ENCODE measurements around the gene CDAN1.
A peak's percentile ranks its signal among the peaks of the same experiment; 100 is the strongest.
"Not testable (repeated sequence)": the region's sequence is repeated elsewhere in the genome, so short reads cannot be mapped to it uniquely, and the experiment has no call there.

CDAN1 gene

DNA sequence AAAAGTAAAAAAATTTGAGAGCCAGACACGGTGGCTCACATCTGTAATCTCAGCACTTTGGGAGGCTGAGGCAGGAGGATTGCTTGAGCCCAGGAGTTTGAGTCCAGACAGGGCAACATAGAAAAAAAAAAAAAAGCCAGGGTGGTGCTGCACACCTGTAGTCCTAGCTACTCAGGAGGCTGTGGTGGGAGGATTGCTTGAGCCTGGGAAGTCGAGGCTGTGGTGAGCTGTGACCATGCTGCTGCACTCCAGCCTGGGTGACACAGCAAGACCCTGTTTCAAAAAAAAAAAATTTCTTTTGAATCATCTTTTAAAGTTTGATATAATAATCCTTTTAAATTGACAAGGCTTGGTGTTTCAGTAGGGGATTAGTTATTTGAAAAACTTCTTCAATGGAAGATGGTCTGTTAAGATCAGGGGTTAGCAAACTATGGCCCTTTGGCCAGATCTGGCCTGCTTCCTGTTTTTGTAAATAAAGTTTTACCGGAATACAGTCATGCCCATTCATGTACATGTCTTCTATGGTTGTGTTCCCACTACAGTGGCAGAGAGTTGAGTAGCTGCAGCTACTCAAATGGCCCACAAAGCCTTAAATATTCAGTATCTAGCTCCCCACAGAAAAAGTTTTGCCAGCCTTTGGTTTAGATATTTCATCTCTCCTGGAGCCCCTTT lies 28.9 kb downstream of the CDAN1 start:
- no peak for DNase-seq

DNA sequence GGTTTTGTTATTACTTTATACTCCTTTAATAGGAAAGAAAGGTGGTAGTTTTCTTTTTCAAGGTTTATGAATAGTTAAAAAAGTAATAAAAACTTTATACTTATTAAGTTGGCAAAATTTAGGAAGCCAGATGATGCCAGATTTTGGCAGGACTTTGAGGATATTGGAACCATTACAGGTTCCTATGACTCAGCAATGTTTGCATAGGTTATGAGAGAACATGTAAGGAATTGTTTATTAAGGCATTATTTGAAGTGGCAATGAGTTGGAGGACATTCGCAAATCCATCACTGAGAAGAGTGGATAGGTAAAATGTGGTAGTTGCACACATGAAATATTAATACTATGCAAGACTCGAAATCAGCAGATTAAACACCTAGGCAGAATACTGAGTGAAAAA lies 29.9 kb downstream of the CDAN1 start:
- DNase-seq = no peak

DNA sequence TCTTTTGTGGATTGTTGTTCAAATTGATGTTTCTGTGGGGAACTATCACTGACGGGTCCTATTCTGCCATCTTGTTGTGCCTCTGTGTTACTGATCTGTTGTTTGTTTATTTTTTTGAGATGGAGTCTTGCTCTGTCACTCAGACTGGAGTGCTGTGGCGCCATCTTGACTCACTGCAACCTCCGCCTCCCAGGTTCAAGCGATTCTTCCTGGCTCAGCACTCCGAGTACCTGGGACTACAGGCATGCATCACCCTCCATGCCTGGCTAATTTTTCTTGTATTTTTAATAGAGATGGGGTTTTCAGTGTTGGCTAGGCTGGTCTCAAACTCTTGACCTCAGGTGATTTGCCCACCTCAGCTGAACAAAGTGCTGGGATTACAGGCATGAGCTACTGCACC lies 31.6 kb downstream of the CDAN1 start:
- DNase-seq = no peak

DNA sequence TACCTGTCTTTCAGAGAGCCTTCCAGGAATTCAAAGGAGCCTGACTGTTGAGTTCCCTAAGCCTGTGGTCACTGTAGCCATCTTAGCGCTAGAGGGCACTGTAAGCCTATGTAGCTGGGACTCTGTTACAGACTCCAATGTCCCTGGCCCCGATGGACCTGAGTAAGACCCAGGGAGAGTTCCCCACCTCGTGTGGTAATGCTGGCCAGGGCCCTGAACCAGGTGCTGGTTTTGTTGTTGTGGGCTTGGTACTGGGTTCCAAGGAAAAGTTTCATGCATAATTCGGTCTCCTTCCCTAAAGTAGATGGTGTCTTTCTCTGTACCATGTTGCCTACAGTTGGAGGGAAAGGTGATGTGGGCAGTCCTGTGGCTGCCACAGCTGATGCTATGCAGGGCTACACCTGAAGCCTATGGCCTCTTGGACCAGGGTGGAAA lies 32.4 kb downstream of the CDAN1 start:
- peak; percentile 7 for DNase-seq

DNA sequence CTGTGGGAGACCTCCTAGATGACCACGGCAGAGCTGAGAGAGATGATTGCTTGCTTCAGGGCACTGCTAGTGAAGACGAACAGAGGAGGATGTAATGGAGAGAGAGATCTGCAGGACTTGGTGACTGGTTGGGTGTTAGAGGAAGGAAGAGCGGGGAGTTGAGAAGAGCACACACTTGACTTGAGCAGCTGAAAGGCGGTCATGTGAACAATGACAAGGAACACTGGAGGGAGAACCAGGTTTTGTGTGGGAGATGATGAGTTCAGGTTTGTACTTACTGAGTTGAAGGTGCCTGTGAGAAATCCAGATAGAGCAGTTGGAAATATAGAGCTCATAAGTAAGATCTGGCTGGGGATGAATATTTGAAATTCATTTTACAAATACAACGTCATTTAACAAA lies 40.3 kb downstream of the CDAN1 start:
- DNase-seq = no peak

DNA sequence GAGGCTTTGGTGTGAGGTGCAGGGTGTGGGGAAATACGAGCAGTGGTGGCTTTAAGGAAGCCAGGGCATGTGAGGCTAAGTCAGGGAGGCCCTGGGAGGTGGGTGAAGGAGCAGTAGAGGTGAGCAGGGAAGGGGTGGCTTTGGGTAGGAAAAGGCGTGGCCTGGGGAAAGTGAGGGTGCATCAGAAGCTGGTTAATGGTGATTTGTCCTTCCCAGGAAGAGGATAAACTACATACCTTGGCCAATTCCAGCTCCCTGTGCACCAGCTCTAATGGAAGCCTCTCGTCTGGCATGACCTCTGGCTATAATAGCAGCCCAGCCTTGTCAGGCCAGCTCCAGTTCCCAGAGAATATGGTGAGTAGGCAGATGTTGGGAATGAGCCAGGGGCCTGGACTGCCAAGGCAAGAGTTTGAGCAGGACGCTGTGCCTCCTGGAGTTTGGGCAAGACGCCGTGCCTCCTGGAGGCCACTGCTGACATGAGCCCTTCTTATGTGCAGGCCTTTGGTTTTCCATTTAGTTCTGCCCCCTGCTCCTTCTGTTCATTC lies 41.3 kb downstream of the CDAN1 start:
- DNase-seq = no peak

DNA sequence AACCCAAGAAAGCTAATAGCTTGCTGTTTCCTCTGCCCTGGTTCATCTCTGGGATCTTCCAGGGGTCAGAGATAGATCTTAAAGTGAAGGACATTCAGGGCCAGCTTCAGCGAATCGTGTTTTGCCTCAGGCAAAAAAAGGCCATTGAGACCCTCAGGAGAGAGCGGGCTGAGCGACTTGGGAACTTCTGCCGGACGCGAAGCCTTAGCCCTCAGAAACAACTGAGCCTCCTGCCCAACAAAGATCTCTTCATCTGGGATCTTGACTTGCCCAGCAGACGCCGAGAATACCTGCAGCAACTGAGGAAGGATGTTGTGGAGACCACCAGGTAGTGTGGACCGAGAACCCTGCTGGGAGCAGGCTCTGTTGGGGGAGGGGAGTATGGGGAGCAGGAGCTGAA lies 42.5 kb downstream of the CDAN1 start:
- no peak for DNase-seq

DNA sequence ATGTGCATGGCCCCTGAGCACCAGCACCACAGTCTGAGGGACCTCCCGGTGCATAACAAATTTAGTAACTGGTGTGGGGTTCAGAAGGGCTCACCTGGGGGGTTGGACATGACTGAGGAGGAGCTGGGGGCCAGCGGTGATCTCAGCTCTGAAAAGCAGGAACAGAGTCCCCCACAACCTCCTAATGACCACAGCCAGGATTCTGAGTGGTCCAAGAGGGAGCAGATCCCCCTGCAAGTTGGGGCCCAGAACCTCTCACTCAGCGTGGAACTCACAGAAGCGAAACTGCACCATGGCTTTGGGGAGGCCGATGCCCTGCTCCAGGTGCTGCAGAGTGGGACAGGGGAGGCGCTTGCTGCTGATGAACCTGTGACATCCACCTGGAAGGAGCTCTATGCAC lies 43.0 kb downstream of the CDAN1 start:
- DNase-seq = no peak

DNA sequence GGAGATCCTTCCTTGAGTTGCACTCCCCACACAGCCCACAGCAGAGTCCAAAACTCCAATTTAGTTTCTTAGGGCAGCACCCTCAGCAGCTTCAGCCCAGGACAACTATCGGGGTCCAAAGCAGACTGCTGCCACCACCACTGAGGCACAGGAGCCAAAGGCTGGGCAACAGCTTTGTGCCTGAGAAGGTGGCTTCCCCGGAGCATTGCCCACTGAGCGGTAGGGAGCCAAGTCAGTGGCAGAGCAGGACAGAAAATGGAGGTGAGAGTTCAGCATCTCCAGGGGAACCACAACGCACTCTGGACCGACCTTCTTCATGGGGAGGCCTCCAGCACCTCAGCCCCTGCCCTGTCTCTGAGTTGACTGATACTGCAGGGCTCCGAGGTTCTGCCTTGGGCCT lies 43.4 kb downstream of the CDAN1 start:
- DNase-seq = no peak

DNA sequence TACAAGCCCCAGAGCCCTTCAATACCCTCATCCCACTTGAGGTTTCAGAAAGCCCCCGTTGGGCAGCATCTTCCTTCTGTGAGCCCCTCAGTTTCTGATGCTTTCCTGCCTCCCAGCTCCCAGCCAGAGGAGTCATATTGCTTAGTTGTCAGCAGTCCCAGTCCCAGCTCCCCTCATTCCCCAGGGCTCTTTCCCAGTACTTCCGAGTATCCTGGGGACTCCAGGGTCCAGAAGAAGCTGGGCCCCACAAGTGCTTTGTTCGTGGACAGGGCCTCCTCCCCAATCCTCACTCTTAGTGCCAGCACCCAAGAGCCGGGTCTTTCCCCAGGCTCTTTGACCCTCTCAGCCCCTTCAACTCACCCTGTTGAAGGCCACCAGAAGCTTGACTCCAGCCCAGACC lies 43.9 kb downstream of the CDAN1 start:
- no peak for DNase-seq

DNA sequence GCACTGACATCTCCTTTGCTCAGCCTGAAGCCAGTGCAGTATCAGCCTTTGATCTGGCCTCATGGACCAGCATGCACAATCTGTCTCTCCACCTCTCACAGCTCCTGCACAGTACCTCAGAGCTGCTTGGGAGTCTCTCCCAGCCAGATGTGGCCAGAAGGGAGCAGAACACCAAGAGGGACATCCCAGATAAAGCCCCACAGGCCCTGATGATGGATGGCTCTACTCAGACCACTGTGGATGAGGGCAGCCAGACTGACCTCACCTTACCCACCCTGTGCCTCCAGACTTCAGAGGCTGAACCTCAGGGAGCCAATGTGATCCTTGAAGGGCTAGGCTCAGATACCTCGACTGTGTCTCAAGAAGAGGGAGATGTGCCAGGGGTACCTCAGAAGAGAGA lies 44.4 kb downstream of the CDAN1 start:
- DNase-seq = no peak

DNA sequence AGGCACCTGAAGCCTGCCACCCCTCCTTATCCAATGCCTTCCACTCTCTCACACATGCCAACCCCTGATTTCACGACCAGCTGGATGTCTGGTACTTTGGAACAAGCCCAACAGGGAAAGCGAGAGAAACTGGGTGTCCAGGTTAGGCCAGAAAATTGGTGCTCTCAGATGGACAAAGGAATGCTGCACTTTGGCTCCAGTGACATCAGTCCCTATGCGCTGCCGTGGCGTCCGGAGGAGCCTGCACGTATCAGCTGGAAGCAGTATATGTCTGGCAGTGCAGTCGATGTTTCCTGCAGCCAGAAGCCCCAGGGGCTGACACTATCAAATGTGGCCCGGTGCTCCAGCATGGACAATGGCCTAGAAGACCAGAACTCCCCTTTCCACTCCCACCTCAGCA lies 45.2 kb downstream of the CDAN1 start:
- no peak for DNase-seq

DNA sequence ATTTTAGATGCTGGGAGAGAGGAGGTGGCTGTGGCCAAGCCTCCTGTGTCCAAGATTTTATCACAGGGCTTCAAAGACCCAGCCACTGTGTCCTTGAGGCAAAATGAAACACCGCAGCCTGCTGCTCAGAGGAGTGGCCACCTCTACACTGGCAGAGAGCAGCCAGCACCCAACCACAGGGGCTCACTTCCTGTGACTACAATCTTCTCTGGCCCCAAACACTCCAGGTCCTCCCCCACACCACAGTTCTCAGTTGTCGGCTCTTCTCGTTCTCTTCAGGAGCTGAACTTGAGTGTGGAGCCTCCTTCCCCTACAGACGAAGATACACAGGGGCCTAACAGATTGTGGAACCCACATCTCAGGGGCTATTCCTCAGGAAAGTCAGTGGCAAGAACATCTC lies 45.6 kb downstream of the CDAN1 start:
- DNase-seq = no peak

DNA sequence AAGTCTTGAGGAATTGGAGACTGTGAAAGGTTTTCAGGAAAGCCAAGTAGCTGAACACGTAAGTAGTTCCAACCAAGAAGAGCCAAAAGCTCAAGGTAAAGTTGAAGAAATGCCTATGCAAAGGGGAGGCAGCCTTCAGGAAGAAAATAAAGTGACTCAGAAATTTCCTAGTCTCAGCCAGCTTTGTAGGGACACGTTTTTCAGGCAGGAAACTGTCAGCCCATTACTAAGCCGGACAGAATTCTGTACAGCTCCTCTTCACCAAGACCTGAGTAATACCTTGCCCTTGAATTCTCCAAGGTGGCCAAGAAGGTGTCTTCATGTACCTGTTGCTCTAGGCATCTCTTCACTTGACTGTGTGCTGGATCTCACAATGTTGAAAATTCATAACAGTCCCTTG lies 48.6 kb downstream of the CDAN1 start:
- no peak for DNase-seq

DNA sequence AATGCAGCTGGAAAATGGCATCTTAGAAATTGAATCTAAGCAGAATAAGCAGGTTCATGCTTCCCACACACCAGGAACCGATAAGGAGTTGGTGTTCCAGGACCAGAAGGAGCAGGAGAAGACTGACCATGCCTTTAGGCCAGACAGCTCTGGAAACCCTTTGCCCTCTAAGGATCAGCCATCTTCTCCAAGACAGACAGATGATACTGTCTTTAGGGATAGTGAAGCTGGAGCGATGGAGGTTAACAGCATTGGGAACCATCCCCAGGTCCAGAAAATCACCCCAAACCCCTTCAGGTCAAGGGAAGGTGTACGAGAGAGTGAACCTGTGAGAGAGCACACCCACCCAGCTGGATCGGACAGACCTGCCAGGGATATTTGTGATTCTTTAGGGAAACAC lies 49.2 kb downstream of the CDAN1 start:
- no peak for DNase-seq

DNA sequence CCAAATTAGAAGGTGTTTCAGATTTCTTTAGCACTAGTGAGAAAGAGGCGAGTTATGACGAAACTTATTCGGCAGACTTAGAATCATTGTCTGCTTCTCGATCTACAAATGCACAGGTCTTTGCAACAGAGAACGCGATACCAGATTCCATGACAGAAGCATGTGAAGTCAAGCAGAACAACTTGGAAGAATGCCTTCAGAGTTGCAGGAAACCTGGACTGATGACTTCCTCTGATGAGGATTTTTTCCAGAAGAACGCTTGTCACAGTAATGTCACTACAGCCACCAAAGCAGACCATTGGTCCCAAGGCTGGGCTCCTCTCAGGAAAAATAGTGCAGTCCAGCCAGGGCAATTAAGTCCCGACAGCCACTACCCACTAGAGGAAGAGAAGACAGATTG lies 50.6 kb downstream of the CDAN1 start:
- DNase-seq = no peak

DNA sequence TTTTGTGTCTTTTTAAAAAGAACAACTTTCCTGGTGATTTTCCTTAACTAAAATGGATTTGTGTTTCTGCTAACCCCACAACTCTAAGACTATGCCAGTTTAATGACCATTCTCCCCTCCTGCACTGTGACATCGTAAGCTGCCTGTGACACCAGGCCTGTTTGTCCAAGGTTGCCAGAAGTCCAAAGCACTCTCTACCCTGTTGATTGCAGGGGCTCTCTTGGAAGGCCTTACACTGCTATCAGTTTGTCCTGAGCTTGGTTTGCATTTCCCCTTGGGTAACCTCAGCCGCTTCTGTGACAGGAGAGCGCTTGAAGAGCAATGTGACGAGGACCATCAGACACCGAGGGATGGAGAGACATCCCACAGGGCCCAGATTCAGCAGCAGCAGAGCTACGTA lies 55.8 kb downstream of the CDAN1 start:
- DNase-seq = no peak

DNA sequence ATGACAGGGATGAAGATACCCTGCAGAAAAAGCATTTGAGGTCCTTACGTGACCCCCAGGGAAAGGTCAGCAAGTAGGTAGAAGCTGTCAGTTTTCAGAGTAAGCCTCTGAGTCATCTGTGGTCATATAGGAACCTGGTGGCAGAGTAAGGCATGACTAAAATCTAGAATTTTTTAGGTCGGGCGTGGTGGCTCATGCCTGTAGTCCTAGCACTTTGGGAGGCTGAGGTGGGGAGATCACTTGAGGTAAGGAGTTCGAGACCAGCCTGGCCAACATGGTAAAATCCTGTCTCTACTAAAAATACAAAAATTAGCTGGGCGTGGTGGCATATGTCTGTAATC lies 56.8 kb downstream of the CDAN1 start:
- DNase-seq = not testable (repeated sequence)

DNA sequence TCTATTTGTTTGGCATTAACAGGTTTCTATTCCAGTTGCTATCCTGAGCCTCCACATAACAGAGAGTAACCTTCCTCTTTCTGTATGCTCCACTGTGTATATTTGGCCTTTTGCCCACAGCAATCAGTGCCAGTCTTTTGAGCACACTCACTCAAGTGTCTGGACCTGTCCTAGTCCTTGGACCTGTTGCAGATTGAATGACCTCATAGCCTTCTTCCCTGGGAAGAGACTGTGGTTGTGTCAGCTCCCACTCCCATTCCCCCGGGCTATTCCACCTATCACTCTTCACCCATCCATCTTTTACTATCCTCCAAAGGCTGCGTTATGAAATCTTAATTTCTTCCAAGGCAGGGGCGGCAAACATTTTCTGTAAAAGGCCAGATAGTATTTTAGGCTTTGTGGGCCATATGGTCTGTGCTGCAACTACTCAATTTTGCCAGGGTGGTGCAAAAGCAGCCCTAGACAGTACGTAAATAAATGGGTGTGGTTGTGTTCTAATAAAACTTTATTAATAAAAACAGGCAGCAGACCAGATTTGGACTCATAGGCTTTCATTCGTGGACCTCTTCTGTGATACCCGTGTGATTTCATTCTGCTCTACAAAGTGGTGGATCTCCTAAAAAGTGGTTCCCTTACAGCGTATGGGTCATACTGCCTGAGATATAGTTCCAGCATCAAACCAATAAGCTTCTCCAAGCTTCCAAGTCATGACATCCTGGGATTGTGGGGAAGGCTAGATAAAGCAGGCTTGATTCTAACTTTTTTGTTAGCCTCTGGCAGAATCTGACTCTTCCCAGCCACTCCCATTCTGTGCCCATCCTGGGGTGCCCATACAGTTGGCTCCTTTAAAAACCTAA lies 57.4 kb downstream of the CDAN1 start:
- no peak for DNase-seq

DNA sequence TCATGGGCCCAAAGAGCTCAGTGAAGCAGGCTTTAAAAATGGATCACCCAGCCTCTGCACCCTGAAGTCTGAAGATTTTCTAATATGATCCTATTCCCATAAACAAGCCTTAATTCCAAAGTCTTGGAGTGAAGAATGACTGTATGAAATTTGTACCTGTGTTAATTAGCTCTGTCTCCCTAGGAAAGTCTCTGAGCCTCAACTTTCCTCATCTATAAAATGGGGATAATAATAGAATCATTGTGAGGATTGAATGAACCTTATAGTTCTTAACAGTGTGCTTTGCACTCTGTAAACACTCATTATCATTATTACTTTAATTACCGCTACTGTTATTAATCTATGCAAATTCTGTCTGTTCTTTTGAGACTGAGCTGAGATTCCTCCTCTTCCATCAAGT lies 61.9 kb downstream of the CDAN1 start:
- no peak for DNase-seq

DNA sequence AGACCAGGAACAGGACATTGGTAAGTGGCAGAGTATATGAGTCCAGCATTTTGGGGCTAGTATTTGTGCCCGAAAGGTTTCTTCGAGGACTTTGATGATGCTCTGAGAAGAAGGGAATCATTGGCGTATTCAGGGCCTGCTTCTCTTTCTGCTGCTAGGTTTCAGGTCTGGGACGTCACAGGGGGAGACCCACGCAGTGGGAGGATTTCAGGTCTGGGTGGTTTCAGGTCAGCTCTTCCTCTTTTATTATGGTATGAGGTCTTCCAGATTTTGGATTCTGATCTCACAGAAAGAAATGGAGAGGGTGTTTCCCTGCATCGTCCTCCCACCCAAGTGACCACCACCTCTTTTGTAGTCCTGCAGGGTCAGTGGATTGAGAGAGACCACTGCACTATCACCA lies 62.5 kb downstream of the CDAN1 start:
- DNase-seq = no peak

All from NCI-H1092 (cell line).